Activated CD8-positive, alpha-beta T cell treated with anti-CD3 and anti-CD28 coated beads for 36 hours (primary cell): ENCODE data around the gene FTMT. TPM values are rescaled to one million over a fixed set of nuclear protein-coding genes. Genes with fewer than 3 reads are reported as not detected.
"Not testable (repeated sequence)": the region's sequence is repeated elsewhere in the genome, so short reads cannot be mapped to it uniquely, and the experiment has no call there.

ENCODE experiments used
- ATAC-seq: fragments of 200-7000 bp; cut with Tn5 transposase; one replicate; pipeline ENCODE4 v1.10.0; 2021; ENCODE audit warnings: mild to moderate bottlenecking, moderate library complexity
- CTCF ChIA-PET: fragments of 350-600 bp; sonication (Branson Sonifier 250); formaldehyde crosslinking; loops from one replicate; lab custom pipeline; 2021; ENCODE audit warnings: antibody characterized with exemption; lab: Charles Lee
- POLR2A ChIA-PET: fragments of 350-600 bp; sonication (Branson Sonifier 250); formaldehyde crosslinking; loops from one replicate; lab custom pipeline; 2021; ENCODE audit warnings: antibody characterized with exemption; lab: Charles Lee
- DNase-seq: peaks from one replicate; pipeline ENCODE4 v3.0.0-alpha.2; 2020
- H3K27ac Mint-ChIP-seq: one replicate; pipeline ENCODE4 v1.8.0; 2021; ENCODE audit warnings: mild to moderate bottlenecking, mixed read lengths
- H3K27me3 Mint-ChIP-seq: one replicate; pipeline ENCODE4 v1.8.0; 2021; ENCODE audit warnings: mixed read lengths
- H3K36me3 Mint-ChIP-seq: one replicate; pipeline ENCODE4 v1.8.0; 2021; ENCODE audit warnings: low read depth, mixed read lengths
- H3K4me1 Mint-ChIP-seq: one replicate; pipeline ENCODE4 v1.8.0; 2021; ENCODE audit warnings: low read depth, mixed read lengths
- H3K4me3 Mint-ChIP-seq: one replicate; pipeline ENCODE4 v1.8.0; 2021; ENCODE audit warnings: mild to moderate bottlenecking, moderate library complexity, mixed read lengths
- H3K9me3 Mint-ChIP-seq: one replicate; pipeline ENCODE4 v1.8.0; 2021; ENCODE audit warnings: mixed read lengths
- CTCF ChIP-seq: fragments of 200-600 bp; IDR thresholded peaks from one replicate; pipeline ENCODE4 v1.8.0; 2022; ENCODE audit warnings: antibody characterized with exemption, mild to moderate bottlenecking
- intact Hi-C: fragments of 100-400 bp; cut with micrococcal nuclease; formaldehyde crosslinking; loops from one replicate; pipeline ENCODE4 v1.10.0; 2022
- total RNA-seq, 2 experiments: library from RNA; stranded (reverse); gene quantifications; one replicate each; pipeline ENCODE4 v1.2.3, GENCODE V29; 2021

Gene FTMT
- total RNA-seq, result not detected

- CTCF ChIA-PET, result no interaction called here
- H3K36me3 Mint-ChIP-seq, result no peaks in the 10 kb centered on the region
These were observed at the start of gene FTMT for GRCh38 chr5:121851643-121852574. Gene FTMT, plus strand, starts transcription at chr5:121851882. Its CDS starts 82 bp downstream, at chr5:121851964.

GRCh38 chr5:121805251-121805650 is 46.4 kb upstream of the FTMT start:
- H3K36me3 Mint-ChIP-seq, H3K4me3 Mint-ChIP-seq, CTCF ChIA-PET, H3K27ac Mint-ChIP-seq, ATAC-seq, H3K9me3 Mint-ChIP-seq, intact Hi-C loops, H3K4me1 Mint-ChIP-seq, H3K27me3 Mint-ChIP-seq, POLR2A ChIA-PET, DNase-seq: not testable (repeated sequence)

More at GRCh38 chr5:121851643-121852574, at the start of gene FTMT:
- no peak for TF ChIP-seq CTCF
- H3K4me3 Mint-ChIP-seq, result no peak within 1 kb of the TSS
- POLR2A ChIA-PET, result interaction anchor here (0.6 kb wide), 1 partner anchor 115 kb away, joined by 3 read pairs; no protein-coding TSS in a partner anchor
- H3K27me3 Mint-ChIP-seq, result no peaks in the 10 kb centered on the region
- H3K9me3 Mint-ChIP-seq, result peaks cover 2% of the 10 kb centered on the region
- no peak within 1 kb of the TSS for H3K27ac Mint-ChIP-seq
- intact Hi-C loops, result no loop called here
- no peak for DNase-seq
- H3K4me1 Mint-ChIP-seq, result no peaks in the 10 kb centered on the region
- no peak for ATAC-seq

- Mint-ChIP-seq H3K27me3 (no peaks in the 10 kb centered on the region), H3K36me3 (no peaks in the 10 kb centered on the region), H3K9me3 (peaks cover 12% of the 10 kb centered on the region), H3K4me3 (no peak overlapping the region), H3K4me1 (no peaks in the 10 kb centered on the region), H3K27ac (no peak overlapping the region)
- ATAC-seq, result no peak
- DNase-seq, result no peak
- no peak for TF ChIP-seq CTCF
- intact Hi-C loops, result no loop called here
- ChIA-PET CTCF (no interaction called here), POLR2A (no interaction called here)
These were observed 45.8 kb upstream of the FTMT start for GRCh38 chr5:121805911-121806310.

- Mint-ChIP-seq H3K4me3 (no peak overlapping the region), H3K27ac (no peak overlapping the region), H3K4me1 (no peaks in the 10 kb centered on the region), H3K36me3 (no peaks in the 10 kb centered on the region), H3K9me3 (peaks cover 2% of the 10 kb centered on the region), H3K27me3 (no peaks in the 10 kb centered on the region)
- TF ChIP-seq CTCF, result no peak
- CTCF ChIA-PET, result no interaction called here
- DNase-seq (no peak), ATAC-seq (no peak)
- POLR2A ChIA-PET, result no interaction called here
- intact Hi-C loops, result no loop called here
These were observed 35.5 kb upstream of the FTMT start for GRCh38 chr5:121816164-121816563.

GRCh38 chr5:121819682-121820261 is 31.9 kb upstream of the FTMT start:
- no peaks in the 10 kb centered on the region for H3K36me3 Mint-ChIP-seq
- H3K27me3 Mint-ChIP-seq, result no peaks in the 10 kb centered on the region
- ChIA-PET CTCF (no interaction called here), POLR2A (no interaction called here)
- H3K4me3 Mint-ChIP-seq, result no peak overlapping the region
- H3K27ac Mint-ChIP-seq, result no peak overlapping the region
- intact Hi-C loops, result no loop called here
- ATAC-seq (no peak), DNase-seq (no peak)
- no peaks in the 10 kb centered on the region for H3K4me1 Mint-ChIP-seq
- no peaks in the 10 kb centered on the region for H3K9me3 Mint-ChIP-seq
- no peak for TF ChIP-seq CTCF
